GM18858 (cell line): ENCODE data around the gene MYBPC2.

Experiments used
- ATAC-seq: cut with Tn5 transposase; IDR thresholded peaks from one replicate; pipeline ENCODE4 v1.9.1; 2021; ENCODE audit not compliant: unreplicated experiment

The MYBPC2 gene

GRCh38 chr19:50513746-50514345 is 81.2 kb downstream of the MYBPC2 start, which contains the start of gene ASPDH:
ASPDH (minus strand) TSS chr19:50513913; CDS start chr19:50513823, 90 bp downstream.
- ATAC-seq = no peak

- ATAC-seq = no peak
Measured at GRCh38 chr19:50514346-50515167, 81.9 kb downstream of the MYBPC2 start.

GRCh38 chr19:50515168-50515561 is 82.5 kb downstream of the MYBPC2 start:
- ATAC-seq = no peak
